PC-3 (cell line): ENCODE data around the gene ETFB. TPM values are rescaled to one million over a fixed set of nuclear protein-coding genes. Genes with fewer than 3 reads are reported as not detected.
"Not testable (repeated sequence)": the region's sequence is repeated elsewhere in the genome, so short reads cannot be mapped to it uniquely, and the experiment has no call there.

Experiments used
- ATAC-seq: fragments of 200-7000 bp; cut with Tn5 transposase; 2 replicates; pipeline ENCODE4 v1.9.1; 2020; ENCODE audit warnings: mild to moderate bottlenecking, moderate library complexity
- BruUV-seq: library from RNA; stranded (reverse); fragments of 400-500 nt; replicated peaks from 2 replicates; lab custom pipeline; 2021; lab: Mats Ljungman, UMichigan
- CTCF ChIA-PET: fragments of 300-600 bp; sonication (Branson Sonifier 250); formaldehyde crosslinking; loops from one replicate; lab custom pipeline; 2022; ENCODE audit warnings: antibody characterized with exemption; lab: Charles Lee
- POLR2A ChIA-PET: fragments of 300-600 bp; sonication (Branson Sonifier 250); formaldehyde crosslinking; loops from one replicate; lab custom pipeline; 2022; ENCODE audit warnings: antibody characterized with exemption; ENCODE audit not compliant: unreplicated experiment; lab: Charles Lee
- DNase-seq: peaks from one replicate; pipeline ENCODE4 v3.0.0-alpha.2; 2015
- H2AFZ ChIP-seq: fragments of 300-600 bp; sonication (generic); 2 replicates; pipeline ENCODE4 v1.6.0; 2016; ENCODE audit warnings: antibody characterized with exemption, low read length
- H3F3A ChIP-seq: fragments of 300-600 bp; sonication (generic); one replicate; pipeline ENCODE4 v1.6.0; 2017; ENCODE audit warnings: antibody characterized with exemption, low read length, control low read depth, mild to moderate bottlenecking; ENCODE audit not compliant: unreplicated experiment
- H3K27ac ChIP-seq: fragments of 300-600 bp; sonication (generic); 2 replicates; pipeline ENCODE4 v1.5.1; 2016; ENCODE audit warnings: mild to moderate bottlenecking, low read length
- H3K27me3 ChIP-seq: fragments of 300-600 bp; sonication (generic); 2 replicates; pipeline ENCODE4 v1.6.1; 2016; ENCODE audit warnings: low read length, mixed read lengths
- H3K36me3 ChIP-seq: fragments of 300-600 bp; sonication (generic); 2 replicates; pipeline ENCODE4 v1.6.1; 2016; ENCODE audit warnings: low read depth, mixed run types, low read length, mixed read lengths
- H3K4me1 ChIP-seq: fragments of 300-600 bp; sonication (generic); 2 replicates; pipeline ENCODE4 v1.5.1; 2016; ENCODE audit warnings: low read length; ENCODE audit not compliant: insufficient read depth
- H3K4me2 ChIP-seq: fragments of 300-600 bp; sonication (generic); 2 replicates; pipeline ENCODE4 v1.6.0; 2016; ENCODE audit warnings: low read length
- H3K4me3 ChIP-seq: fragments of 300-600 bp; sonication (generic); 2 replicates; pipeline ENCODE4 v1.5.1; 2016; ENCODE audit warnings: mild to moderate bottlenecking, low read length, mixed read lengths
- H3K79me2 ChIP-seq: fragments of 300-600 bp; sonication (generic); 2 replicates; pipeline ENCODE4 v1.6.1; 2017; ENCODE audit warnings: low read length, mixed read lengths
- H3K9ac ChIP-seq: fragments of 300-600 bp; sonication (generic); 2 replicates; pipeline ENCODE4 v1.6.0; 2016; ENCODE audit warnings: mild to moderate bottlenecking, low read length
- H3K9me2 ChIP-seq: fragments of 300-600 bp; sonication (generic); replicated peaks from 2 replicates; pipeline ENCODE4 v1.6.1; 2016; ENCODE audit warnings: mixed run types, low read length, mixed read lengths
- H3K9me3 ChIP-seq: fragments of 300-600 bp; sonication (generic); 2 replicates; pipeline ENCODE4 v1.6.1; 2016; ENCODE audit warnings: low read length, mixed read lengths
- H4K20me1 ChIP-seq: fragments of 300-600 bp; sonication (generic); 2 replicates; pipeline ENCODE4 v1.6.1; 2016; ENCODE audit warnings: low read length, mixed read lengths
- CTCF ChIP-seq: fragments of 300-600 bp; sonication (generic); conservative IDR thresholded peaks from 2 replicates; pipeline ENCODE4 v1.5.1; 2017; ENCODE audit warnings: antibody characterized with exemption, low read depth, mild to moderate bottlenecking, low read length
- EZH2 ChIP-seq: fragments of 300-600 bp; sonication (generic); IDR thresholded peaks from one replicate; pipeline ENCODE4 v1.6.1; 2017; ENCODE audit warnings: antibody characterized with exemption, mild to moderate bottlenecking, low read length; ENCODE audit not compliant: unreplicated experiment
- EZH2phosphoT487 ChIP-seq: fragments of 300-600 bp; sonication (generic); IDR thresholded peaks from 2 replicates; pipeline ENCODE4 v1.6.1; 2018; ENCODE audit warnings: mild to moderate bottlenecking, antibody characterized with exemption, low read length, borderline replicate concordance
- intact Hi-C: fragments of 100-400 bp; cut with micrococcal nuclease; formaldehyde crosslinking; loops from 2 replicates; pipeline ENCODE4 v1.9.0; 2023
- total RNA-seq: library from RNA; depleted of rRNA; stranded (reverse); fragments of >200 nt; gene quantifications from 2 replicates; pipeline ENCODE4 v1.2.3, GENCODE V29; 2014

Gene ETFB
- total RNA-seq, 1 experiment from 2014 or later: 249 TPM

- no peaks in the 10 kb centered on the region for H3F3A ChIP-seq
- no peaks in the 10 kb centered on the region for H3K27me3 ChIP-seq
- no peak overlapping the region for H3K4me3 ChIP-seq
- no peaks in the 10 kb centered on the region for H4K20me1 ChIP-seq
- ATAC-seq (no peak), DNase-seq (peak; percentile 59)
- TF ChIP-seq CTCF (peak; percentile 81), EZH2 (no peak), EZH2phosphoT487 (no peak)
- POLR2A ChIA-PET: no interaction called here
- no peak overlapping the region for H3K27ac ChIP-seq
- CTCF ChIA-PET: interaction anchor here (0.6 kb wide), 1 partner anchor 25 kb away, joined by 3 read pairs; no protein-coding TSS in a partner anchor
- no peak overlapping the region for H3K4me2 ChIP-seq
- no peak overlapping the region for H3K9ac ChIP-seq
- 0 out of 2 replicates have a peak, but pooled peaks cover 4% of the 10 kb centered on the region for H3K36me3 ChIP-seq
- H3K79me2 ChIP-seq: no peaks in the 10 kb centered on the region
- no peak overlapping the region for H2AFZ ChIP-seq
- H3K9me3 ChIP-seq: peaks cover 6% of the 10 kb centered on the region; the same call in 1 of the 2 replicates
- peaks cover 18% of the 10 kb centered on the region for H3K4me1 ChIP-seq
- no peaks in the 10 kb centered on the region for H3K9me2 ChIP-seq
- intact Hi-C loops: loop anchor here (2.0 kb wide), 1 partner anchor 41 kb away; no protein-coding TSS in a partner anchor
- no TSS peak for BruUV-seq
These were observed 32.0 kb upstream of the ETFB start for GRCh38 chr19:51398096-51398704.

- H4K20me1 ChIP-seq, H3K27me3 ChIP-seq, H3K27ac ChIP-seq, H3K9me3 ChIP-seq, H3K4me2 ChIP-seq, DNase-seq, CTCF ChIA-PET, intact Hi-C loops, H3K9me2 ChIP-seq, H3K4me3 ChIP-seq, ATAC-seq, H2AFZ ChIP-seq, H3K36me3 ChIP-seq, POLR2A ChIA-PET, H3K79me2 ChIP-seq, H3K9ac ChIP-seq, BruUV-seq, H3F3A ChIP-seq: not testable (repeated sequence)
- peaks cover 18% of the 10 kb centered on the region for H3K4me1 ChIP-seq
These were observed 31.3 kb upstream of the ETFB start for GRCh38 chr19:51397453-51397852.

- H3K9me2 ChIP-seq: no peaks in the 10 kb centered on the region
- no peaks in the 10 kb centered on the region for H3K79me2 ChIP-seq
- no peak for TF ChIP-seq EZH2phosphoT487
- no peak for TF ChIP-seq EZH2
- no peak for TF ChIP-seq CTCF
- H3K9ac ChIP-seq: no peak overlapping the region
- no peaks in the 10 kb centered on the region for H3K9me3 ChIP-seq
- POLR2A ChIA-PET: no interaction called here
- H4K20me1 ChIP-seq: no peaks in the 10 kb centered on the region
- no peak overlapping the region for H3K4me2 ChIP-seq
- no peaks in the 10 kb centered on the region for H3K36me3 ChIP-seq
- H3F3A ChIP-seq: no peaks in the 10 kb centered on the region
- BruUV-seq: no TSS peak
- H3K4me3 ChIP-seq: no peak overlapping the region
- DNase-seq: no peak
- H2AFZ ChIP-seq: no peak overlapping the region
- CTCF ChIA-PET: no interaction called here
- ATAC-seq: no peak
- H3K27me3 ChIP-seq: no peaks in the 10 kb centered on the region
- peaks cover 18% of the 10 kb centered on the region for H3K4me1 ChIP-seq
- intact Hi-C loops: no loop called here
- no peak overlapping the region for H3K27ac ChIP-seq
These were observed 30.0 kb upstream of the ETFB start for GRCh38 chr19:51396175-51396574.
